ENCODE measurements around the gene TAS2R4. TPM values are rescaled to one million over a fixed set of nuclear protein-coding genes. Genes with fewer than 3 reads are reported as not detected.
"Not testable (repeated sequence)": the region's sequence is repeated elsewhere in the genome, so short reads cannot be mapped to it uniquely, and the experiment has no call there.

The TAS2R4 gene
- total RNA-seq, 1 experiment from 2014 or later = 0.57 TPM

DNA sequence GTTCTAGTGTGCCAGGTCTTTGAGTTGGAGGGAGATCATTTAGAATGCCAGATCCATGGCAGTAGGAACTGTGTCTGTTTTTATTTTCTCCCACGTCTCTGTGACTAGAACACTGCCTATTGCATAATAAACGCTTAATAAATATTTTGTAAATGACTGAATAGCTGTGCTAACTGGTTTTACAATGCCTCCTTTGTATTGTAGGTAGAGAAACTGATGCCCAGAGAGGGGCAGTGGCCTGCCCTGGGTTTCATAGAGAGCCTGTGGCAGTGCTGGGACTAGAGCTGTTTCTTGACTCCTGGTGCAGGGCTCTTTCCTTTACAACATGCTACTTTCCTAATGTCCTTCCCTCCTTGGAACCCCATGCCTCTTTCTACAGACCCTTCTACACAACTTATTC, 16.1 kb downstream of the TAS2R4 start:
- ChIA-PET CTCF (no interaction called here), POLR2A (interaction anchor here (0.6 kb wide), 1 partner anchor 778 kb away, joined by 3 read pairs; no protein-coding TSS in a partner anchor)
- TF ChIP-seq, protein P1, sequence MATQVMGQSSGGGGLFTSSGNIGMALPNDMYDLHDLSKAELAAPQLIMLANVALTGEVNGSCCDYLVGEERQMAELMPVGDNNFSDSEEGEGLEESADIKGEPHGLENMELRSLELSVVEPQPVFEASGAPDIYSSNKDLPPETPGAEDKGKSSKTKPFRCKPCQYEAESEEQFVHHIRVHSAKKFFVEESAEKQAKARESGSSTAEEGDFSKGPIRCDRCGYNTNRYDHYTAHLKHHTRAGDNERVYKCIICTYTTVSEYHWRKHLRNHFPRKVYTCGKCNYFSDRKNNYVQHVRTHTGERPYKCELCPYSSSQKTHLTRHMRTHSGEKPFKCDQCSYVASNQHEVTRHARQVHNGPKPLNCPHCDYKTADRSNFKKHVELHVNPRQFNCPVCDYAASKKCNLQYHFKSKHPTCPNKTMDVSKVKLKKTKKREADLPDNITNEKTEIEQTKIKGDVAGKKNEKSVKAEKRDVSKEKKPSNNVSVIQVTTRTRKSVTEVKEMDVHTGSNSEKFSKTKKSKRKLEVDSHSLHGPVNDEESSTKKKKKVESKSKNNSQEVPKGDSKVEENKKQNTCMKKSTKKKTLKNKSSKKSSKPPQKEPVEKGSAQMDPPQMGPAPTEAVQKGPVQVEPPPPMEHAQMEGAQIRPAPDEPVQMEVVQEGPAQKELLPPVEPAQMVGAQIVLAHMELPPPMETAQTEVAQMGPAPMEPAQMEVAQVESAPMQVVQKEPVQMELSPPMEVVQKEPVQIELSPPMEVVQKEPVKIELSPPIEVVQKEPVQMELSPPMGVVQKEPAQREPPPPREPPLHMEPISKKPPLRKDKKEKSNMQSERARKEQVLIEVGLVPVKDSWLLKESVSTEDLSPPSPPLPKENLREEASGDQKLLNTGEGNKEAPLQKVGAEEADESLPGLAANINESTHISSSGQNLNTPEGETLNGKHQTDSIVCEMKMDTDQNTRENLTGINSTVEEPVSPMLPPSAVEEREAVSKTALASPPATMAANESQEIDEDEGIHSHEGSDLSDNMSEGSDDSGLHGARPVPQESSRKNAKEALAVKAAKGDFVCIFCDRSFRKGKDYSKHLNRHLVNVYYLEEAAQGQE (IDR thresholded peaks at IDR 0.05; ENCODE audit: insufficient read depth in 1 of 2, low read depth in 2 of 2, low read length in 1 of 2) = no peak
- no peak for TF ChIP-seq POLR2AphosphoS5 (IDR thresholded peaks at IDR 0.05; ENCODE audit: low read depth, low read length)
- TF ChIP-seq, protein P2, sequence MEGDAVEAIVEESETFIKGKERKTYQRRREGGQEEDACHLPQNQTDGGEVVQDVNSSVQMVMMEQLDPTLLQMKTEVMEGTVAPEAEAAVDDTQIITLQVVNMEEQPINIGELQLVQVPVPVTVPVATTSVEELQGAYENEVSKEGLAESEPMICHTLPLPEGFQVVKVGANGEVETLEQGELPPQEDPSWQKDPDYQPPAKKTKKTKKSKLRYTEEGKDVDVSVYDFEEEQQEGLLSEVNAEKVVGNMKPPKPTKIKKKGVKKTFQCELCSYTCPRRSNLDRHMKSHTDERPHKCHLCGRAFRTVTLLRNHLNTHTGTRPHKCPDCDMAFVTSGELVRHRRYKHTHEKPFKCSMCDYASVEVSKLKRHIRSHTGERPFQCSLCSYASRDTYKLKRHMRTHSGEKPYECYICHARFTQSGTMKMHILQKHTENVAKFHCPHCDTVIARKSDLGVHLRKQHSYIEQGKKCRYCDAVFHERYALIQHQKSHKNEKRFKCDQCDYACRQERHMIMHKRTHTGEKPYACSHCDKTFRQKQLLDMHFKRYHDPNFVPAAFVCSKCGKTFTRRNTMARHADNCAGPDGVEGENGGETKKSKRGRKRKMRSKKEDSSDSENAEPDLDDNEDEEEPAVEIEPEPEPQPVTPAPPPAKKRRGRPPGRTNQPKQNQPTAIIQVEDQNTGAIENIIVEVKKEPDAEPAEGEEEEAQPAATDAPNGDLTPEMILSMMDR (IDR thresholded peaks at IDR 0.05) = no peak
- TF ChIP-seq SIN3A (IDR thresholded peaks at IDR 0.05; ENCODE audit: borderline replicate concordance, insufficient read depth, low read depth, low read length) = no peak
- ATAC-seq (no peak), DNase-seq (ENCODE audit: low read depth, low spot score) (no peak)
- intact Hi-C loops (cut with micrococcal nuclease; ENCODE audit: unreplicated experiment) = no loop called here
- Histone ChIP-seq H3K4me1 (ENCODE audit: control insufficient read depth, insufficient read depth, low read length) (no peaks in the 10 kb centered on the region), H3K27me3 (ENCODE audit: control insufficient read depth, insufficient read depth, low read length) (no peaks in the 10 kb centered on the region), H3K27ac (ENCODE audit: low read length) (no peak overlapping the region), H3K4me3 (ENCODE audit: low read depth in 2 of 2, low read length in 2 of 2) (no peak overlapping the region), H3K36me3 (ENCODE audit: control insufficient read depth, insufficient read depth, low read length) (no peaks in the 10 kb centered on the region), H3K9me3 (ENCODE audit: control insufficient read depth, insufficient read depth, low read depth, low read length) (no peaks in the 10 kb centered on the region)
- BruUV-seq (replicated peaks) = no TSS peak
- in situ Hi-C loops (cut with HindIII; ENCODE audit: low pct_unique_long_range_greater_than_20kb, low sequenced_read_pairs) = no loop called here

DNA sequence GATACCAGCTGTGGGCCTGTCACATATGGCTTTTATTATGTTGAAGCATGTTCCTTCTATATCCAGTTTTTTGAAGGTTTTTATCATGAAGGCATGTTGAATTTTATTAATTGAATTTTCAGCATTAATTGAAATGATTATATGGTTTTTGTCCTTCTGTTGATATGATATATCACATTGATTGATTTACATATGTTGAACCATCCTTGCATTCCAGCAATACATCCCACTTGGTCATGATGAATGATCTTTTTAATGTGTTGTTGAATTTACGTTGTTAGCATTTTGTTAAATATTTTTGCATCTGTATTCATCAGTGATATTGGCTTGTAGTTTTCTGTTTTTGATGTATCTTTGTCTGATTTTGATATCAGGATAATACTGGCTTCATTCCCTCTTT, 43.6 kb downstream of the TAS2R4 start:
- POLR2A ChIA-PET = no interaction called here
- Histone ChIP-seq H3K27me3 (ENCODE audit: control insufficient read depth, insufficient read depth, low read length) (no peaks in the 10 kb centered on the region), H3K9me3 (ENCODE audit: control insufficient read depth, insufficient read depth, low read depth, low read length) (no peaks in the 10 kb centered on the region), H3K4me3 (ENCODE audit: low read depth in 2 of 2, low read length in 2 of 2) (no peak overlapping the region), H3K36me3 (ENCODE audit: control insufficient read depth, insufficient read depth, low read length) (no peaks in the 10 kb centered on the region), H3K4me1 (ENCODE audit: control insufficient read depth, insufficient read depth, low read length) (no peaks in the 10 kb centered on the region), H3K27ac (ENCODE audit: low read length) (no peak overlapping the region)
- intact Hi-C loops (cut with micrococcal nuclease; ENCODE audit: unreplicated experiment) = no loop called here
- ATAC-seq (no peak), DNase-seq (ENCODE audit: low read depth, low spot score) (no peak)
- TF ChIP-seq, protein P1 (IDR thresholded peaks at IDR 0.05; ENCODE audit: insufficient read depth in 1 of 2, low read depth in 2 of 2, low read length in 1 of 2) = no peak
- TF ChIP-seq SIN3A (IDR thresholded peaks at IDR 0.05; ENCODE audit: borderline replicate concordance, insufficient read depth, low read depth, low read length) (no peak), POLR2AphosphoS5 (IDR thresholded peaks at IDR 0.05; ENCODE audit: low read depth, low read length) (no peak), TCF7L2 (IDR thresholded peaks at IDR 0.05; ENCODE audit: low read depth, low read length) (no peak)
- TF ChIP-seq, protein P2 (IDR thresholded peaks at IDR 0.05) = no peak
- CTCF ChIA-PET = no interaction called here
- in situ Hi-C loops (cut with HindIII; ENCODE audit: low pct_unique_long_range_greater_than_20kb, low sequenced_read_pairs) = no loop called here
- no TSS peak for BruUV-seq (replicated peaks)

DNA sequence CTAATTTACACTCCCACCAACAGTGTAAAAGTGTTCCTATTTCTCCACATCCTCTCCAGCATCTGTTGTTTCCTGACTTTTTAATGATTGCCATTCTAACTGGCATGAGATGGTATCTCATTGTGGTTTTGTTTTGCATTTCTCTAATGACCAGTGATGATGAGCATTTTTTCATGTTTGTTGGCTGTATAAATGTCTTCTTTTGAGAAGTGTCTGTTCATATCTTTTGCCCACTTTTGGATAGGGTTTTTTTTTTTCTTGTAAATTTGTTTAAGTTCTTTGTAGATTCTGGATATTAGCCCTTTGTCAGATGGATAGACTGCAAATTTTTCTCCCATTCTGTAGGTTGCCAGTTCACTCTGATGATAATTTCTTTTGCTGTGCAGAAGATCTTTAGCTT, 46.0 kb downstream of the TAS2R4 start:
- H3K4me3 ChIP-seq (ENCODE audit: low read depth in 2 of 2, low read length in 2 of 2); POLR2A ChIA-PET; H3K36me3 ChIP-seq (ENCODE audit: control insufficient read depth, insufficient read depth, low read length); ATAC-seq; H3K27me3 ChIP-seq (ENCODE audit: control insufficient read depth, insufficient read depth, low read length); H3K27ac ChIP-seq (ENCODE audit: low read length); intact Hi-C loops (cut with micrococcal nuclease; ENCODE audit: unreplicated experiment); H3K4me1 ChIP-seq (ENCODE audit: control insufficient read depth, insufficient read depth, low read length); DNase-seq (ENCODE audit: low read depth, low spot score); H3K9me3 ChIP-seq (ENCODE audit: control insufficient read depth, insufficient read depth, low read depth, low read length); BruUV-seq (replicated peaks); CTCF ChIA-PET; in situ Hi-C loops (cut with HindIII; ENCODE audit: low pct_unique_long_range_greater_than_20kb, low sequenced_read_pairs): not testable (repeated sequence)

Data from Panc1 (cell line).